ENCODE data around the gene TMEM123. TPM values are rescaled to one million over a fixed set of nuclear protein-coding genes. Genes with fewer than 3 reads are reported as not detected.

The TMEM123 gene
- total and polyA plus RNA-seq, 2 of the 4 experiments (the other 2 are of a cell fraction): 96.9 to 127 TPM

DNA sequence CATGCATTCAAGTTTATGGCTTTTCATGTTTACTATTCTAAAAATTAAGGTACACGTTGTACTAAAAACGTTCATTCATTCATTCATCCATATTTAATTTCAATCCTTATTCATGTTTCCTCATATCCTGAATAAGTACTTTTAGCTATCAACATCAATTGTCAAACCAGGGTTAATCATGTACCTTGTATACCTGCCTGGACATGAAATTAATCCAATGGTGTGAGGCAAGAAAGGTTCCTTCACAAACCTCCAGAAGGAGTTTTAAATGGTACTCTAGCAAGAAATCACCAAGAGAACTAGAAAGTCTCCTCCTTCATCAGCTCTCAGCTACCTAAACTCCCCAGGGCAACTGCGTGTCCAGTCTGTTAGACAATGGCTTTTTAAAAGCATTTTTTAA is 33.4 kb downstream of the TMEM123 start:
- intact Hi-C loops (cut with micrococcal nuclease) (no loop called here), in situ Hi-C loops (cut with MboI; ENCODE audit: low sequenced_read_pairs) (no loop called here), dilution Hi-C loops (cut with HindIII; ENCODE audit: low sequenced_read_pairs, unreplicated experiment) (no loop called here)
- DNase-seq: no peak
- Histone ChIP-seq H3K4me2 (ENCODE audit: low read depth, low read length) (no peak overlapping the region), H3K9ac (ENCODE audit: low read depth, low read length) (no peak overlapping the region), H3K56ac (ENCODE audit: extremely low read depth, insufficient read depth, low read length) (no peak overlapping the region), H2BK5ac (ENCODE audit: low read depth, low read length, poor library complexity, severe bottlenecking) (no peak overlapping the region), H3K36me3 (ENCODE audit: control insufficient read depth, insufficient read depth, low read length) (peaks cover 3% of the 10 kb centered on the region; the same call in 1 of the 2 replicates), H3K23ac (ENCODE audit: low read depth, low read length) (no peak overlapping the region; the same call in 1 of the 2 replicates), H3K4ac (ENCODE audit: low read depth, low read length) (no peak overlapping the region), H3K4me1 (ENCODE audit: control insufficient read depth, insufficient read depth, low read length) (no peaks in the 10 kb centered on the region), H3K18ac (ENCODE audit: low read depth, low read length) (no peak overlapping the region), H2AK5ac (ENCODE audit: low read depth, low read length) (no peak overlapping the region), H4K20me1 (ENCODE audit: insufficient read depth, low read length) (peaks cover 29% of the 10 kb centered on the region), H3K9me3 (ENCODE audit: control insufficient read depth, insufficient read depth, low read length) (no peaks in the 10 kb centered on the region; the same call in 1 of the 2 replicates), H3K9me1 (ENCODE audit: insufficient read depth, low read length) (peaks cover 4% of the 10 kb centered on the region; the same call in 1 of the 2 replicates), H3K14ac (replicated peaks; ENCODE audit: low read depth, low read length) (no peak overlapping the region), H2BK120ac (ENCODE audit: low read depth, low read length) (no peak overlapping the region), H3K27me3 (ENCODE audit: control insufficient read depth, insufficient read depth, low read length) (no peaks in the 10 kb centered on the region), H2AFZ (replicated peaks; ENCODE audit: low read length, poor library complexity) (no peak overlapping the region), H4K5ac (ENCODE audit: low read depth, low read length) (no peak overlapping the region), H2BK20ac (ENCODE audit: low read depth, low read length) (no peak overlapping the region), H2AK9ac (replicated peaks; ENCODE audit: low read depth, low read length, poor library complexity) (no peak overlapping the region), H3K79me1 (ENCODE audit: low read depth in 1 of 2, low read length in 2 of 2) (peaks cover 28 to 59% of the 10 kb centered on the region in 2 experiments; a peak in 3 of 4 replicates), H4K8ac (ENCODE audit: low read depth in 2 of 2, low read length in 2 of 2) (no peak overlapping the region), H4K91ac (ENCODE audit: insufficient read depth, low read depth, low read length) (no peak overlapping the region), H3K27ac (ENCODE audit: insufficient read depth, low read length) (no peak overlapping the region), H3K4me3 (ENCODE audit: insufficient read depth, low read depth, low read length) (no peak overlapping the region), H2BK15ac (ENCODE audit: low read depth, low read length) (no peak overlapping the region)
- ATAC-seq (ENCODE audit: low read depth): no peak
- BruUV-seq (replicated peaks): no TSS peak
- ChIA-PET POLR2A (ENCODE audit: unreplicated experiment) (no interaction called here), CTCF (interaction anchor here (1.2 kb wide), 1 partner anchor 11 kb away, joined by 4 read pairs; no protein-coding TSS in a partner anchor)
- WGBS, 2 experiments (ENCODE audit: extremely low coverage in 2 of 2, insufficient read length in 1 of 2): 100% methylated on average over 2 of the region's 3 CpGs; no CpG with 5 or more reads in 1 of the 2 experiments
- TF ChIP-seq POLR2A (IDR thresholded peaks at IDR 0.05; ENCODE audit: low read depth, low read length) (no peak), MAFK (IDR thresholded peaks at IDR 0.05; ENCODE audit: low read depth, low read length) (no peak), RAD21 (IDR thresholded peaks at IDR 0.05; ENCODE audit: low read length) (no peak), NFE2L2 (IDR thresholded peaks at IDR 0.05; ENCODE audit: low read depth, low read length) (no peak), SMC3 (IDR thresholded peaks at IDR 0.05; ENCODE audit: low read depth, low read length) (no peak), RFX5 (IDR thresholded peaks at IDR 0.05; ENCODE audit: low read depth, low read length) (no peak), RCOR1 (IDR thresholded peaks at IDR 0.05; ENCODE audit: insufficient replicate concordance, low read length) (no peak), CEBPB (IDR thresholded peaks at IDR 0.05; ENCODE audit: low read depth, low read length) (no peak), BHLHE40 (IDR thresholded peaks at IDR 0.05; ENCODE audit: low read depth, low read length) (no peak), FOS (IDR thresholded peaks at IDR 0.05; ENCODE audit: low read depth, low read length) (no peak), MAZ (IDR thresholded peaks at IDR 0.05; ENCODE audit: borderline replicate concordance, low read depth, low read length) (no peak)
- TF ChIP-seq, protein P1, sequence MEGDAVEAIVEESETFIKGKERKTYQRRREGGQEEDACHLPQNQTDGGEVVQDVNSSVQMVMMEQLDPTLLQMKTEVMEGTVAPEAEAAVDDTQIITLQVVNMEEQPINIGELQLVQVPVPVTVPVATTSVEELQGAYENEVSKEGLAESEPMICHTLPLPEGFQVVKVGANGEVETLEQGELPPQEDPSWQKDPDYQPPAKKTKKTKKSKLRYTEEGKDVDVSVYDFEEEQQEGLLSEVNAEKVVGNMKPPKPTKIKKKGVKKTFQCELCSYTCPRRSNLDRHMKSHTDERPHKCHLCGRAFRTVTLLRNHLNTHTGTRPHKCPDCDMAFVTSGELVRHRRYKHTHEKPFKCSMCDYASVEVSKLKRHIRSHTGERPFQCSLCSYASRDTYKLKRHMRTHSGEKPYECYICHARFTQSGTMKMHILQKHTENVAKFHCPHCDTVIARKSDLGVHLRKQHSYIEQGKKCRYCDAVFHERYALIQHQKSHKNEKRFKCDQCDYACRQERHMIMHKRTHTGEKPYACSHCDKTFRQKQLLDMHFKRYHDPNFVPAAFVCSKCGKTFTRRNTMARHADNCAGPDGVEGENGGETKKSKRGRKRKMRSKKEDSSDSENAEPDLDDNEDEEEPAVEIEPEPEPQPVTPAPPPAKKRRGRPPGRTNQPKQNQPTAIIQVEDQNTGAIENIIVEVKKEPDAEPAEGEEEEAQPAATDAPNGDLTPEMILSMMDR (conservative IDR thresholded peaks at IDR 0.05; ENCODE audit: low read depth, low read length): no peak
- TF ChIP-seq, protein P2, sequence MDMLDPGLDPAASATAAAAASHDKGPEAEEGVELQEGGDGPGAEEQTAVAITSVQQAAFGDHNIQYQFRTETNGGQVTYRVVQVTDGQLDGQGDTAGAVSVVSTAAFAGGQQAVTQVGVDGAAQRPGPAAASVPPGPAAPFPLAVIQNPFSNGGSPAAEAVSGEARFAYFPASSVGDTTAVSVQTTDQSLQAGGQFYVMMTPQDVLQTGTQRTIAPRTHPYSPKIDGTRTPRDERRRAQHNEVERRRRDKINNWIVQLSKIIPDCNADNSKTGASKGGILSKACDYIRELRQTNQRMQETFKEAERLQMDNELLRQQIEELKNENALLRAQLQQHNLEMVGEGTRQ (IDR thresholded peaks at IDR 0.05; ENCODE audit: low read depth, low read length): no peak
- TF ChIP-seq, protein P3, sequence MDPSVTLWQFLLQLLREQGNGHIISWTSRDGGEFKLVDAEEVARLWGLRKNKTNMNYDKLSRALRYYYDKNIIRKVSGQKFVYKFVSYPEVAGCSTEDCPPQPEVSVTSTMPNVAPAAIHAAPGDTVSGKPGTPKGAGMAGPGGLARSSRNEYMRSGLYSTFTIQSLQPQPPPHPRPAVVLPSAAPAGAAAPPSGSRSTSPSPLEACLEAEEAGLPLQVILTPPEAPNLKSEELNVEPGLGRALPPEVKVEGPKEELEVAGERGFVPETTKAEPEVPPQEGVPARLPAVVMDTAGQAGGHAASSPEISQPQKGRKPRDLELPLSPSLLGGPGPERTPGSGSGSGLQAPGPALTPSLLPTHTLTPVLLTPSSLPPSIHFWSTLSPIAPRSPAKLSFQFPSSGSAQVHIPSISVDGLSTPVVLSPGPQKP (IDR thresholded peaks at IDR 0.05; ENCODE audit: borderline replicate concordance, low read depth, low read length): no peak
